Upper lobe of right lung (tissue), 1 donor: ENCODE data around the gene BCAP31. TPM values are rescaled to one million over a fixed set of nuclear protein-coding genes. Genes with fewer than 3 reads are reported as not detected.
A peak's percentile ranks its signal among the peaks of the same experiment; 100 is the strongest.

Experiments used
- ATAC-seq: fragments of 200-7000 bp; cut with Tn5 transposase; one replicate; pipeline ENCODE4 v1.9.1; 2020; ENCODE audit warnings: mild to moderate bottlenecking, moderate library complexity
- DNase-seq: peaks from one replicate; pipeline ENCODE4 v3.0.0-alpha.2; 2020
- H3K27ac ChIP-seq: fragments of 200-600 bp; one replicate; pipeline ENCODE4 v1.8.0; 2022
- H3K27me3 ChIP-seq: fragments of 200-600 bp; one replicate; pipeline ENCODE4 v1.8.0; 2022; ENCODE audit warnings: mild to moderate bottlenecking
- H3K36me3 ChIP-seq: fragments of 200-600 bp; one replicate; pipeline ENCODE4 v1.8.0; 2022
- H3K4me1 ChIP-seq: fragments of 200-600 bp; one replicate; pipeline ENCODE4 v1.8.0; 2022
- H3K4me3 ChIP-seq: fragments of 200-600 bp; one replicate; pipeline ENCODE4 v1.8.0; 2022; ENCODE audit warnings: mild to moderate bottlenecking
- H3K9me3 ChIP-seq: fragments of 200-600 bp; one replicate; pipeline ENCODE4 v1.8.0; 2022
- CTCF ChIP-seq: fragments of 200-600 bp; IDR thresholded peaks from one replicate; pipeline ENCODE4 v1.8.0; 2022; ENCODE audit warnings: antibody characterized with exemption
- intact Hi-C: fragments of 100-400 bp; cut with DNase I; formaldehyde crosslinking; loops from one replicate; pipeline ENCODE4 v1.11.0; 2022
- total RNA-seq: library from RNA; stranded (reverse); fragmentation: NEBNext Ultra II Directional; extraction: Animal tissue kit (Norgen Biotek cat#: 25700); gene quantifications from one replicate; pipeline ENCODE4 v1.2.1, GENCODE V29; 2021
- donor health status: DM: no; HTN: yes; CAD: no; lungs with severe emphysema.

BCAP31 gene
- total RNA-seq, 1 donor from 2014 or later, result 233 TPM

GRCh38 chrX:153726286-153727122 is 2.3 kb upstream of the BCAP31 start:
- Histone ChIP-seq H3K4me1 (peaks cover 27% of the 10 kb centered on the region), H3K4me3 (peak overlapping the region; percentile 38), H3K27ac (peak overlapping the region; percentile 83), H3K36me3 (no peaks in the 10 kb centered on the region), H3K9me3 (no peaks in the 10 kb centered on the region), H3K27me3 (no peaks in the 10 kb centered on the region)
- DNase-seq (peak; percentile 82), ATAC-seq (peak; percentile 49)
- intact Hi-C loops, result no loop called here
- TF ChIP-seq CTCF, result no peak

- peak overlapping the region; percentile 38 for H3K4me3 ChIP-seq
- DNase-seq, result no peak
- peaks cover 27% of the 10 kb centered on the region for H3K4me1 ChIP-seq
- intact Hi-C loops, result no loop called here
- H3K36me3 ChIP-seq, result peaks cover 3% of the 10 kb centered on the region
- TF ChIP-seq CTCF, result no peak
- ATAC-seq, result no peak
- no peaks in the 10 kb centered on the region for H3K9me3 ChIP-seq
- no peaks in the 10 kb centered on the region for H3K27me3 ChIP-seq
- H3K27ac ChIP-seq, result peak overlapping the region; percentile 83
These were observed 1.7 kb upstream of the BCAP31 start for GRCh38 chrX:153725832-153726285.

GRCh38 chrX:153725039-153725831 is 1.0 kb upstream of the BCAP31 start:
- TF ChIP-seq CTCF, result no peak
- DNase-seq (no peak), ATAC-seq (no peak)
- Histone ChIP-seq H3K36me3 (peaks cover 9% of the 10 kb centered on the region), H3K4me3 (peak overlapping the region; percentile 68), H3K27me3 (no peaks in the 10 kb centered on the region), H3K27ac (peak overlapping the region; percentile 85), H3K9me3 (no peaks in the 10 kb centered on the region), H3K4me1 (peaks cover 27% of the 10 kb centered on the region)
- intact Hi-C loops, result no loop called here

GRCh38 chrX:153723351-153724251 is 586 bp downstream of the BCAP31 start:
- DNase-seq (peak; percentile 74), ATAC-seq (peak; percentile 0)
- intact Hi-C loops, result no loop called here

More at GRCh38 chrX:153723351-153724251, 586 bp downstream of the BCAP31 start:
- Histone ChIP-seq H3K36me3 (peaks cover 24% of the 10 kb centered on the region), H3K4me3 (peak overlapping the region; percentile 68), H3K4me1 (peaks cover 27% of the 10 kb centered on the region), H3K27me3 (no peaks in the 10 kb centered on the region), H3K27ac (peak overlapping the region; percentile 85), H3K9me3 (no peaks in the 10 kb centered on the region)
- peak; percentile 23 for TF ChIP-seq CTCF
